ENCODE results near the gene GYG2. TPM values are rescaled to one million over a fixed set of nuclear protein-coding genes. Genes with fewer than 3 reads are reported as not detected.
"Not testable (repeated sequence)": the region's sequence is repeated elsewhere in the genome, so short reads cannot be mapped to it uniquely, and the experiment has no call there.

GYG2 gene
- total RNA-seq, 1 experiment from 2014 or later = 19.0 TPM

DNA sequence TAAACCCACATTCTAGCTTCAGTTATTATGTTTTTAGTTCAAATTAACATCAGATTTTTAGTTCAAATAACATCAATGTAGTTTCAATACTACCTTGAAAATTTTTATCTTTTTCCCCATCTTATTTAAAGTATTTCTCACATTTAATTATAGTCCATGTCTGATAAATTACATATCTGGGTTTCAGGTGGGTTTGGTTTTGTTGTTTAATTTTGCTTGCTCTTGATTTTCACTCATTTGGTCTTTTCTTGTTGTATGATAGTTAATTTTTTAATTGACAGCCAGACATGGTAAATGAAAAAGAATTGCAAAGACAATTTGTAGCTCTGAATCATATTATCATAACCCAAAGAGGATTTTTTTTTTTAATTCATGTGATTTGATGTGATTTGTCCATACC, 41.9 kb downstream of the GYG2 start:
- H3K4me1 ChIP-seq (replicated peaks) = no peaks in the 10 kb centered on the region
- DNase-seq (ENCODE audit: low read depth in 1 of 2, low spot score in 2 of 2) = no peak
- H3K27me3 ChIP-seq (replicated peaks) = no peaks in the 10 kb centered on the region
- H3K27ac ChIP-seq = no peak overlapping the region
- no peaks in the 10 kb centered on the region for H3K9me3 ChIP-seq (replicated peaks)
- no peaks in the 10 kb centered on the region; the same call in 1 of the 2 replicates for H3K36me3 ChIP-seq
- no peak overlapping the region for H3K4me3 ChIP-seq

DNA sequence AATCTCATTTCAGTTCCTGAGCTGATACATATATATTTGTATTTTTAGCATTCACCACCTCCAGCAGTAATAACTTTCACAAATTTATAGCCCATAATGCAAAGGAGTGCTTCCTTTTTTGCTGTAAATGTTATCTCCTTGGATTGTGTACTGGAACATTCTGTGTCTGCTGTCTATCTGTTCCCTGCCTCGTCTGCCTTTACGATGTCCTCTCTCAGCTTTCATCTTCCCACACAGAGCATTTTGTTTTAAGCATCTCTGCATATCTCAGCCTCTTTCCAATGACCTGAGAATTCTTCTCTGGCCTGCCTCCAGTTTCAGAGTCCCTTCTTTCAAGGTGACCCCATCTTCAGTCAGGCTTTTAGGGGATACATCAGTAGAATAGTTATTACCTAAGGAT, 43.1 kb downstream of the GYG2 start:
- DNase-seq (ENCODE audit: low read depth in 1 of 2, low spot score in 2 of 2) = no peak
- H3K4me1 ChIP-seq (replicated peaks) = no peaks in the 10 kb centered on the region
- no peaks in the 10 kb centered on the region for H3K9me3 ChIP-seq (replicated peaks)
- H3K36me3 ChIP-seq = no peaks in the 10 kb centered on the region
- H3K27ac ChIP-seq = no peak overlapping the region
- no peak overlapping the region for H3K4me3 ChIP-seq
- no peaks in the 10 kb centered on the region for H3K27me3 ChIP-seq (replicated peaks)

DNA sequence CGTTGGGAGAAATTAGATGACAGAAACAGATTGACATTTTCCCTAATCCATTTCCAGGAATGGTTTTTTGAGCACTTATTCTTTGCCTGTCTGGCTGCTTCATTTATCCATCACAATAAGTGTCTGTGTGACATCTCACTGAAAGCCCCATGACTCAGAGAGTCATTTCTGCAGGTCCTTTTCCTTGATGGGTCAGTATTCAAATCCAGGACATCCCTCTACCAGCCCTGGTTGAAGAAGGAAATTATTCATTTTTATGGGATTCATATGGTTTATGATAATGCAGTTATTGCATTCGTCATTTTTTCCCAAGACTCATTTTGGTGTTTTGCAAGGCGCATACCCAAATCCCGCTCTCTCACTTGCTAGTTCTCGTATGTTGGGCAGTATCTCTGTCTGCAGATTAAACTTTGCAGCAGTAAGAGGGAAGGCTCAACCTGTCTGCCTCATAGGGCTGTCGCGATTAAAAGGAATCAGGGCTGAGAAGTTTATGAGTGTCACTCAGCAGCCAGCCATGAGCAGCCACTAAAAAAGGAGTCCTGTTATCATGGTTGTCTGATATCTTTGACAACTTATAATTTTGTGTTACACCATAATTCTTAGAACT, 44.0 kb downstream of the GYG2 start:
- Histone ChIP-seq H3K9me3 (replicated peaks) (no peaks in the 10 kb centered on the region), H3K27me3 (replicated peaks) (no peaks in the 10 kb centered on the region), H3K4me1 (replicated peaks) (no peaks in the 10 kb centered on the region), H3K27ac (no peak overlapping the region), H3K36me3 (no peaks in the 10 kb centered on the region), H3K4me3 (no peak overlapping the region)
- DNase-seq (ENCODE audit: low read depth in 1 of 2, low spot score in 2 of 2) = no peak

DNA sequence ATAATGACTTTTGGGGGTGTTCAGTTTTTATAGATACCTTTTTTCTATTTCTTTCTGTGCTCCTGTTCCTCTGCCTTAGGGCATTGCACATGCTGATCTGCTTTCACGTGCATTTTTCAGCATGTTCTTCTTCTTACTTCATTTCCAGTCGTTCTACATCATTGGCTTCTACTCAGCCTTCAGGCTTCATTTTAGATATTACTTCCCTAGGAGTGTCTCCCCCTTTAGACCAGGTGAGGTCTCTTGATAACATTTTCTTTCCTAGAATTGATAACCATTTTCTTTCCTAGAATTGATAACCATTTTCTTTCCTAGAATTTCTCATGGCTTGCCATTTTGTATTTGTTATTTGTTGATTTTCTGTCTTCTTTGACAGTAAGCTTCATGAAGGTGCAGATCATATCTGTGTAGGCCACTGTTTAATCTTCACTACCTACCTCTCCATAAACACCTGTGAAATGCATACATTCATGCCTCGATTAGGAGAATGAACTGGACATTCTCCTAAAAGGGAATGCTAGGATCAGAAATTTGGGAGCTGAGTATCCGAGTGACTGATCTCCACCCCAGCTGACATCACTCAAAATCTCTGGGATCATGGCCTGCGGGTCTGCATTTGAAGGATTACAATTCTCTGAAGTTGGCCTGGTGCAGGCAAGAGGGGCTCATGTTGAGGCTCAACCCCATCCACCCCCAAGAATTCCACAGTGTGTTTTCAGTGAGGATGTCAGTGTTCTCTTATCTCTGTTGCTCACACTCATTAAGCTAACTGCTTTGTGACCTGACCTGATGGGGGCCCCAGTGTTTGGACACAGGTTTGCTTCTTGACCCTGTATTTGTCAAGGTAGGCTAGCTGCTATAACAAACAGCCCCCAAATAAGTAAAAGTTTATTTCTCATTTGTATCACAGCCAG, 45.7 kb downstream of the GYG2 start:
- Histone ChIP-seq H3K4me3 (no peak overlapping the region), H3K4me1 (replicated peaks) (no peaks in the 10 kb centered on the region), H3K9me3 (replicated peaks) (no peaks in the 10 kb centered on the region), H3K27ac (no peak overlapping the region), H3K36me3 (no peaks in the 10 kb centered on the region), H3K27me3 (replicated peaks) (no peaks in the 10 kb centered on the region)
- DNase-seq (ENCODE audit: low read depth in 1 of 2, low spot score in 2 of 2) = no peak

DNA sequence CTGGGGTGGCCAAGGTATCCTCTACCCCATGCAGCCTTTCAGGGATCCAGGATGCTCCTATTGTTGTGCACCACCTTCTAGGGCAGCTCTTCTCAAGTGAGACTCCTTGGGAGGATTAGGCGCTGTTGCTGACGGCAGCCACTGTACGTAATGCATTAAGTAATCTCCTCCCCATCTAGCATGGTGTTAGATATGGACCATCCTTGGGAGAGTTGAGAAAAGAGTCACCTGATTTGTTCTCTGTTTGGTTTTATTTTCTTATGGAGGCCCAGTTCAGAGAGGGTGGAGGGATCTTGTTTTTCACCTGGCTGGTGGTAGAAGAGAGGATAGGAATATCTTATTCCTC, 46.4 kb downstream of the GYG2 start:
- no peak overlapping the region for H3K27ac ChIP-seq
- DNase-seq (ENCODE audit: low read depth in 1 of 2, low spot score in 2 of 2) = no peak

DNA sequence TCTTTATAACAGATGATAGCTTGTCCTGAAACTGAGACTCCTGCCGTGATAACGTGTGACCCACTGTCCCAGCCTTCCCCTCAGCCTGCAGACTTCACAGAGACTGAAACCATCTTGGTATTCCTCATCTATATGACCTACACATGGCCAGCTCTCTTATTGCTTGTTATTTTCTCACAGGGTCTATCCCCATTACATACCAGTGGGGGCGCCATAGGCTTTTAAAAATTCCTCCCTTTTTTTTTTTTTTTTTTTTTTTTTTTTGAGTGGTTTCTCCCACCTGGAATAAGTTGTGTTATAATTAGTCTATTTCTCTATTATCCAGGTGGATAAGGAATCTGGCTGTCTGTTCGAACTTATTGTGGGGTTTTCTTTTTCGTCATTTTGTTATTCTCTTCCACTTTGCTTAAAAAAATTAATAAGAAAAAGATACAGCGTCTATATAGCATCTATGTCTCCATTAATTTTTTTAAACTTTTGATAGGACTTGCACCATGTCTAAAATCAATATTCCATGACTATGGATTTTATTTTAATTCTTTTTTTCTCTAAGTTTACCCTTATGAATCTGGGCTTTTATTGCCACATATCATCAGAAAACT, 47.2 kb downstream of the GYG2 start:
- H3K27me3 ChIP-seq (replicated peaks) = no peaks in the 10 kb centered on the region
- H3K27ac ChIP-seq = no peak overlapping the region
- H3K4me3 ChIP-seq = no peak overlapping the region
- H3K4me1 ChIP-seq (replicated peaks) = no peaks in the 10 kb centered on the region
- H3K9me3 ChIP-seq (replicated peaks) = no peaks in the 10 kb centered on the region
- DNase-seq (ENCODE audit: low read depth in 1 of 2, low spot score in 2 of 2) = peak in 1 of 2 experiments; percentile 1
- H3K36me3 ChIP-seq = no peaks in the 10 kb centered on the region

More for the DNA sequence above, 46.4 kb downstream of the GYG2 start:
- no peak overlapping the region for H3K4me3 ChIP-seq
- H3K4me1 ChIP-seq (replicated peaks) = no peaks in the 10 kb centered on the region
- H3K27me3 ChIP-seq (replicated peaks) = no peaks in the 10 kb centered on the region
- no peaks in the 10 kb centered on the region for H3K36me3 ChIP-seq
- H3K9me3 ChIP-seq (replicated peaks) = no peaks in the 10 kb centered on the region

DNA sequence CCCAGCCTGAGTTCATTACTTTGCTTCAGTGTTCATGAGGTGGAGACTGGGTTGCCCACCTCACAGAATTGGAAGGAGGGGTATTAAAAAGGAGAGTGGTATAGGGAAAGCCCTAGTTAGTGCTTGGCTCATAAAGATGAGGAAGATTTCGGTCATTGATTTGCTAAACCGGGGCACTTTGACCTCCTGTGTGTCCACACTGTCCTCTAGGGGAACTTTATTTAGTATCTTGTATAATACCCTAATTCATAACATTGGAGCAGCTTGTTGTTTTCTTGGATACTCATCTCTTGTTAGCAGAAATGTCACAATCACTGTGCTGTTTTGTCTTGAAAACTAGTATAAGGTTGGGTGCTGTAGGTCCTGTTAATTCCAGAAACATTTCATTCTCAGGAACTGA, 49.8 kb downstream of the GYG2 start:
- H3K4me1 ChIP-seq (replicated peaks) = no peaks in the 10 kb centered on the region
- no peaks in the 10 kb centered on the region for H3K9me3 ChIP-seq (replicated peaks)
- no peaks in the 10 kb centered on the region for H3K27me3 ChIP-seq (replicated peaks)
- DNase-seq (ENCODE audit: low read depth in 1 of 2, low spot score in 2 of 2) = no peak
- no peak overlapping the region for H3K4me3 ChIP-seq
- no peak overlapping the region for H3K27ac ChIP-seq
- H3K36me3 ChIP-seq = no peaks in the 10 kb centered on the region

DNA sequence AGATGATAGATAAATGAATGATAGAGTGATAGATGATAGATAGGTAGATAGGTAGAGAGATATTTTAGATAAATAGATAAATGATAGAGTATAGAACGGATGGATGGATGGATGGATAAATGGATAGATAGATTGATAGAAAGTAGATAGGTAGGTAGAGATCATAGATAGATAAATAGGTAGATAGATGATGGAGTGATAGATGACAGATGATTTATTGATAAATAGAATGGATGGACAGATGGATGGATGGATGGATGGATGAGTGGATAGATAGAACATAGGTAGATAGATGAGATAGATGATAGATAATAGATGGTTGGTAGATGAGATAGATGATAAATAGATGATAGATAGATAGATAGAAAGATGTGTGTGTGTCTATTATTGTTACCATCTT, 50.9 kb downstream of the GYG2 start:
- H3K9me3 ChIP-seq (replicated peaks) = no peaks in the 10 kb centered on the region

DNA sequence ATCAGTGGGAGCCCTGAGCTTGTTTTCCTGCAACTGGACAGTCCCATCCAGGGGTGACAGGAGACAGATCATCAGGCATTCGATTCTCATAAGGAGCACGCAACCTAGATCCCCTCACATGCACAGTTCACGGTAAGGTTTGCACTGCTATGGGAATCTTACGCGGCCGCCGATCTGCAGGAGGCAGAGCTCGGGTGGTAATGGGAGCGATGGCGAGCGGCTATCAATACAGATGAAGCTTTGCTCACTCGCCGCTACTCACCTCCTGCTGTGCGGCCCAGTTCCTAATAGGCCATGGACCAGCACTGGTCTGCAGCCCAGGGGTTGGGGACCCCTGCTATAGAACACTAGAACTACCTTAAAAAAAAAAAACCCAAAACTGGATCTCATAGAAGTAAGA, 55.0 kb downstream of the GYG2 start:
- DNase-seq (ENCODE audit: low read depth in 1 of 2, low spot score in 2 of 2) = no peak
- Histone ChIP-seq H3K4me3 (no peak overlapping the region), H3K9me3 (replicated peaks) (no peaks in the 10 kb centered on the region), H3K27ac (no peak overlapping the region), H3K27me3 (replicated peaks) (no peaks in the 10 kb centered on the region), H3K4me1 (replicated peaks) (no peaks in the 10 kb centered on the region), H3K36me3 (no peaks in the 10 kb centered on the region)

More for the DNA sequence above, 50.9 kb downstream of the GYG2 start:
- H3K36me3 ChIP-seq = no peaks in the 10 kb centered on the region
- H3K4me3 ChIP-seq = no peak overlapping the region
- no peaks in the 10 kb centered on the region for H3K4me1 ChIP-seq (replicated peaks)
- no peak overlapping the region for H3K27ac ChIP-seq
- H3K27me3 ChIP-seq (replicated peaks) = no peaks in the 10 kb centered on the region
- no peak for DNase-seq (ENCODE audit: low read depth in 1 of 2, low spot score in 2 of 2)

DNA sequence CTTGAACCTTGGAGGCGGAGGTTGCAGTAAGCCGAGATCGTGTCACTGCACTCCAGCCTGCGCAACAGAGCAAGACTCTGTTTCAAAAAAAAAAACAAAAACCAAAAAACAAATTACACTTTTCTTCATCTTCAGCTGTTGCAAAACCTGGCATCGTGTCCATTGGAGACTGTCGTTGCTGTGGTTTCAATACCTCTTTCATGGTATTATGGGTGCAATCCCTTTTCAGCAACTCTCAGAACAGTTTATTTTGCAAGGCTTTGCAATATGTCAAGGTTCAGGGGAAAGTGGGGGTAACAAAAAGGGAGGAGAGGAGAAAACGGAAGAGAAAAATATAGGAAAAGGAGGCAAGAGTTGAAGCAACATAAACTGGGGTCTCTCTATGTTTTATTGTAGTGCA, 59.6 kb downstream of the GYG2 start:
- Histone ChIP-seq H3K27ac (no peak overlapping the region), H3K27me3 (replicated peaks) (no peaks in the 10 kb centered on the region), H3K4me1 (replicated peaks) (no peaks in the 10 kb centered on the region), H3K9me3 (replicated peaks) (no peaks in the 10 kb centered on the region), H3K4me3 (no peak overlapping the region), H3K36me3 (no peaks in the 10 kb centered on the region)
- DNase-seq (ENCODE audit: low read depth in 1 of 2, low spot score in 2 of 2) = no peak

DNA sequence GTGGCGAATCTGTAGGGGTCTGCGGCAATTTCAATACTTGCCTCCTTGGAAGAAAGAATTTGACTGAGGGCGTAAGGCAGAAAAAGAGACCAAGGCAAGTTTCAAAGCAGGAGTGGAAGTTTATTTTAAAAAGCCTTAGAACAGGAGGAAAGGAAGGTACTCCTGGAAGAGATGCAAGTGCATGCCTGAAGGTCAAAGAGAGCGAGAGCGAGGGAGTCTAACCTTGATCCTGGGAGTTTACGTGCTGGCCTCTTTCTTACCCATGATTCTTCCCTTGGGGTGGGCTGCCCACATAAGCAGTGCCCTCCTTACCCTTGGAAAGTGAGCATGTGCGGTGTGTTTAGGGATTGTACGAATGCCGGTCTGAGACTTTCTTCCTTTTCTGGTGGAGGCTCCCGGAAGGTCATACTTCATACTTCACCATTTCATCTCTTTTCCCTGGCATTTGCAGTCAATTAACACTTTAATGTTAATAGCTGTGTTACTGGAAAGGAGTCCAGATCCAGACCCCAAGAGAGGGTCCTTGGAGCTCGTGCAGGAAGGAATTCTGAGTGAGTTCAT, 60.4 kb downstream of the GYG2 start:
- no peaks in the 10 kb centered on the region for H3K4me1 ChIP-seq (replicated peaks)
- H3K27ac ChIP-seq = no peak overlapping the region
- H3K9me3 ChIP-seq (replicated peaks) = no peaks in the 10 kb centered on the region
- no peaks in the 10 kb centered on the region for H3K36me3 ChIP-seq
- DNase-seq (ENCODE audit: low read depth in 1 of 2, low spot score in 2 of 2) = no peak
- peak overlapping the region; percentile 32 for H3K4me3 ChIP-seq
- H3K27me3 ChIP-seq (replicated peaks) = no peaks in the 10 kb centered on the region

DNA sequence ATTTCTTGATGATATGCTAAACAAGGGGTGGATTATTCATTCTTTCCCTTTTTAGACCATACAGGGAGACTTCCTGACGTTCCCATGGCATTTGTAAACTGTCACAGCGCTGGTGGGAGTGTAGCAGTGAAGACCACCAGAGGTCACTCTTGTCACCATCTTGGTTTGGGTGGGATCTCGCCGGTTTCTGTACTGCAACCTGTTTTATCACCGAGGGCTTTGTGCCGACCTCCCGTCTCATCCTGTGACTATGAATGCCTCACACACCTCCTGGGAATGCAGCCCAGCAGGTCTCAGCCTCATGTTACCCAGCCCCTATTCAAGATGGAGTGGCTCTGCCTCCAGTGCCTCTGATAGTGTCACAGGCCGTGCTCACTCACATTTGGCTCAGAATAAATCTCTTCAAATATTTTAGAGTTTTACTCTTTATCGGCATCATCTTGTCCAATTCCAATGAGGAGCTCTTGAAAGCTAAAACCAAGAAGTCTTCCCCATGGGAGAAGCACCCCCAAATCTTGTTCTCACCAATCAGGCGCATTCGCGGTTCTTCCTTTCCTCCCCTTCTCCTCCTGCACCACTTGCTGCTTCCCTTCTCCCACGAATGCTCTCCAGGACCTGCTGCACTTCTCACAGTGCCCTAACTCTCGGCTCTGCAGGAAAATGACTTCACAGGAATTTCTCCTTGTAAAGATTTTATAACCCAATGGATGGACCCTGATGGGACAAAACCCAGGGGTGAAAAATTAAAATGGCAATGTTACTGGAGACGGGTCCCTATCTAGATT, 61.2 kb downstream of the GYG2 start:
- peak in 1 of 2 experiments; percentile 36 for DNase-seq (ENCODE audit: low read depth in 1 of 2, low spot score in 2 of 2)
- not testable (repeated sequence) for H3K9me3 ChIP-seq (replicated peaks)

DNA sequence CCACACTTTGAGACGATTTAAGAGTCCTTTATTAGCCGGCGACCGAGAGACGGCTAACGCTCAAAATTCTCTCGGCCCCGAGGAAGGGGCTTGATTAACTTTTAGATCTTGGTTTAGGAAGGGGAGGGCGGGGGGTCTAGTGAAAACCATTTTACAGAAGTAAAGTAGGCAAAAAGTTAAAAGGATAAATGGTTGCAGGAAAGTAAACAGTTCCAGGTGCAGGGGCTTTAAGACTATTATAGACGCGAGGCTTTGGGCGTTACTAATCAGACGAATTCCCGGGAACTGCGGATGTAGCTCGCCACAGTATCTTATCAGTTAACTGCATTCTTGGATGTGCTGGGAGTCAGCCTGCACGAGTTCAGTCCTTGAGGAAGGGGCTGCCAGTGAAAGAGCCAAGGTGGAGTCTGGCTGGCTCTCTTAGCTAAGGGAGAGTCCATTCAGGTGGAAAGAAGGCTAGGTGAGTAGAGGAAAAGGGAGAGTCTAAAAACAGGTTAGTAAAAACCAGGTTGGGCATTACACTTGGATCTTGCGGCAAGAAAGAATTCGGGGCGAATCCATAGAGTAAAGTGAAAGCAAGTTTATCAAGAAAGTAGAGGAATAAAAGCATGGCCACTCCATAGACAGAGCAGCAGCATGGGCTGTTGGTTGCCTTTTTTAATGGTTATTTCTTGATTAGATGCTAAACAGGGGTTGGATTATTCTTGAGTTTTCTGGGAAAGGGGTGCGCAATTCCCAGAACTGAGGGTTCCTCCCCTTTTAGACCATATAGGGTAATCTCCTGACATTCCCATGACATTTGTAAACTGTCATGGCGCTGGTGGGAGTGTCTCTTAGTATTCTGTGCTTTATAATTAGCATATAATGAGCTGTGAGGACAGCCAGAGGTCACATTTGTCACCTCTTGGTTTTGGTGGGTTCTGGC, 62.1 kb downstream of the GYG2 start:
- not testable (repeated sequence) for DNase-seq (ENCODE audit: low read depth in 1 of 2, low spot score in 2 of 2); H3K27ac ChIP-seq; H3K9me3 ChIP-seq (replicated peaks); H3K4me1 ChIP-seq (replicated peaks); H3K36me3 ChIP-seq; H3K4me3 ChIP-seq; H3K27me3 ChIP-seq (replicated peaks)

More for the DNA sequence above, 61.2 kb downstream of the GYG2 start:
- H3K27me3 ChIP-seq (replicated peaks); H3K4me1 ChIP-seq (replicated peaks); H3K36me3 ChIP-seq; H3K27ac ChIP-seq: not testable (repeated sequence)
- peak overlapping the region; percentile 32 for H3K4me3 ChIP-seq

Data from SJSA1 (cell line).